ENCODE results near the gene LAMA5.

Gene LAMA5

DNA sequence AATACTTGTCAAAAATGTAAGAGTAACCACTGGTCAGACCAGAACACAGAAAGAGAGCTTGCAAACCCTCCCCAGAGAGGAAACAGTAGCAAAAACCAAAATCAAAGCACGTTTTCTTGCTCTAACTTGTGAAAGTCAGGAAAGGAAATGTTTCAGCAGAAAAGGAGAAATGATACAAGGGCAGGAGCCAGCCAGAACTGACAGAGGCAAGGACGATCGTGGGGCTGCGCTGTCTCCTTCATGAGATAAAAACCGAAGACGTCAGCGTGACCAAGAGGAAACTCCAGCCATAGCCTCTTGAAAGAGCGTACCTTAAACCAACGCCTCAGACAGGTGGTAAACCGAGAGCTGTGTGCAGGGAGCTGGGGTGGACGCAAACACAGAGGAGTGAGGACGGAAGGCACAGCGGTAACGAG, 27.5 kb downstream of the LAMA5 start:
- no peak for DNase-seq
- in situ Hi-C loops (cut with HindIII; ENCODE audit: low pct_ligation_motif_present, low pct_unique_long_range_greater_than_20kb, low sequenced_read_pairs), result no loop called here

DNA sequence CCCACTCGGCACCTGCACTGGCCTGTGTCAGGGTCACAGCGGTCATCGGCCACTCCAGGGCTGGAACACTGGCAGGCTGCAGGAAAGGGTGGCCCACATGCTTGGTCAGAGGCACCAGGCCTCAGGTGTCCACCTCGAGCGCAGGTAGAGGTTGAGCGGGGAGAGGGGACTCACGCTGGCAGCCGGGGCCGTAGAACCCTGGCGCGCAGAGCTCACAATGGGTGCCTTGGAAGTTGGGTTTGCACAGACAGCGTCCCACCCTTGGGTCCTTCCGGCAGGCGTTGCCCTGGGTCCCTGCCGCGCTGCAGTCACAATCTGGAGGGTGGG, 28.9 kb downstream of the LAMA5 start:
- in situ Hi-C loops (cut with HindIII; ENCODE audit: low pct_ligation_motif_present, low pct_unique_long_range_greater_than_20kb, low sequenced_read_pairs), result no loop called here
- DNase-seq, result no peak

DNA sequence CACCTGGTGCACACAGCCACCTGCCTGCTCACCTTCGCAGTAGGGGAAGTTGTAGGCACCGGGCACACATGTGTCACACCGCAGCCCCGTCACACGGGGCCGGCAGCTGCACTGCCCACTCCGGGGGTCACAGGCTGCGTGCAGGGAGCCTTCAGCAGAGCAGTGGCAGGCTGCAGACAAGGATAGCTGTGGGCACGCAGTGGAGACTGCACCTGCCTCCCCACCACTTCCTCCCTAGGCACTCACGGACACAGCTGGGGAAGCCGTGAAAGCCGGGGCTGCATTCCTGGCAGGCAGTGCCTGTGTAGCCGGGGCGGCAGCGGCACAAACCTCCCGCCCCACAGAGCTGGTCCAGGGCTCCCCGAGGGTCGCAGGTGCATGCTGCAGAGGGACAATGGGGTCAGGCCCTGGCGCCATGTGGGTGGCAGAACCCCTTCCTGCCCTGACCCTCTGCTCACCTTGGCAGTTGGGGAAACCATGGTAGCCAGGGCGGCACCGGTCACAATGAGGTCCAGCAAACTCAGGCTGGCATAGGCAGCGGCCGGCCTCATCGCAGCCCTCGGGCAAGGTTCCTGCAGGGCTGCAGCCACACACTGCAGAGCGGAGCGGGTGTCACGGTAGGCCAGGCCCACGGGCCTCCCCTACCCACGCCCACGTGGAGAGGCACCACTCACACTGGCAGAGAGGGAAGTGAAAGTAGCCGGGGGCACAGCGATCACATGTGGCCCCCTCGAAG, 29.4 kb downstream of the LAMA5 start:
- in situ Hi-C loops (cut with HindIII; ENCODE audit: low pct_ligation_motif_present, low pct_unique_long_range_greater_than_20kb, low sequenced_read_pairs), result no loop called here

GRCh38 chr20:62336775-62337557, 30.1 kb downstream of the LAMA5 start:
- no peak for DNase-seq
- in situ Hi-C loops (cut with HindIII; ENCODE audit: low pct_ligation_motif_present, low pct_unique_long_range_greater_than_20kb, low sequenced_read_pairs), result no loop called here

More for the DNA sequence above, 29.4 kb downstream of the LAMA5 start:
- DNase-seq, result no peak

DNA sequence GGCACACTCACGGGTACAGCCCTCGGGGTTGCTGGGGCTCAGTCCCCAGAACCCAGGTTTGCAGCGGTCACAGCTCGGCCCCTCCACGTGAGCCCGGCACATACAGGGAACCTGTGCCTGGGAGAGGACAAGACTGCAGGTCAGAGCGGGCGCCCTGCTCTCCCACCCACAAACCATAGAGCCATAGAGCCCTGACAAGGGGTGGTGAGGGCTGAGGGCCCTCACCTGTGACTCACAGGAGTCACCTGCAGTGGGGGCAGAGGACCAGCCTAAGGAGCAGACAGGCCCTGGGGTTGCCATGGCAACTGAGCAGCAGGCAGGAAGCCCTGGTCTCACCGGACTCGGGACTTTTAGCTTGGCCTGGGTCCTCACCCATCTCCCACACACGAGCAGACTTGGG, 30.8 kb downstream of the LAMA5 start:
- in situ Hi-C loops (cut with HindIII; ENCODE audit: low pct_ligation_motif_present, low pct_unique_long_range_greater_than_20kb, low sequenced_read_pairs), result no loop called here
- DNase-seq, result no peak

DNA sequence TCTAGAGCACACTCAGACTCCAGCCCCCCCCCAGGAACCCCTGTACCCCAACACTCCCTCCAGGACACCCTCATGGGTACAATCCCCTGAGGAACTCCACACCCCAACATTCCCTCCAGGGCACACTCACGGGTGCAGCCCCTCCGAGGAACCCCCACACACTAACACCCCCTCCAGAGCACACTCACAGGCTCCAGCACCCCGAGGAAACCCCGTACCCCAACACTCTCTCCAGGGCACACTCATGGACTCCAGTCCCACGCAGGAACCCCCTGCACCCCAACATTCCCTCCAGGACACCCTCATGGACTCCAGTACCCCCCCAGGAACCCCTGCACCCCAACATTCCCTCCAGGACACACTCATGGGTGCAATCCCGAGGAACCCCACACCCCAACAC, 31.6 kb downstream of the LAMA5 start:
- in situ Hi-C loops (cut with HindIII; ENCODE audit: low pct_ligation_motif_present, low pct_unique_long_range_greater_than_20kb, low sequenced_read_pairs), result no loop called here

DNA sequence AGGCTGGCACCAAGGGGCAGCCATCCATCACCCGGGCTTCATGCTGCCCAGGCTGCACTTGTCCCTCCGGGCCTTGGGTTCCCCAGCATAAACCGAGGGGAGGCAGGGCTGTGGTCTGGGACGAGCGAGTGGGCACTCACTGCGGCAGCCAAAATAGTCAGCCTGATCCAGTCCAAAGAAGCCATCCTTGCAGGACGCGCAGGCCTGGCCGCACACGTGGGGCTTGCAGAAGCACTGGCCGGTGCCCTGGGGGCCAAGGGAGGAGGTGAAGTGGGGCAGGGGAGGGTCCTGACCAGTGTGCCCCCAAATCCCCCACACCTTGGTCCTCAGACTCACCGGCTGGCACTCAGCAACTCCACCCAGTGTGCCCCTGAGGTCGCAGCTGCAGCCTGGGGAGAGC, 32.2 kb downstream of the LAMA5 start:
- in situ Hi-C loops (cut with HindIII; ENCODE audit: low pct_ligation_motif_present, low pct_unique_long_range_greater_than_20kb, low sequenced_read_pairs), result no loop called here
- DNase-seq, result no peak

More for the DNA sequence above, 31.6 kb downstream of the LAMA5 start:
- DNase-seq, result no peak

- no peak for DNase-seq
- in situ Hi-C loops (cut with HindIII; ENCODE audit: low pct_ligation_motif_present, low pct_unique_long_range_greater_than_20kb, low sequenced_read_pairs), result no loop called here
These were observed 33.1 kb downstream of the LAMA5 start for GRCh38 chr20:62333820-62334595.

- in situ Hi-C loops (cut with HindIII; ENCODE audit: low pct_ligation_motif_present, low pct_unique_long_range_greater_than_20kb, low sequenced_read_pairs), result no loop called here
- no peak for DNase-seq
These were observed 33.9 kb downstream of the LAMA5 start for GRCh38 chr20:62332989-62333819.

- DNase-seq, result no peak
- in situ Hi-C loops (cut with HindIII; ENCODE audit: low pct_ligation_motif_present, low pct_unique_long_range_greater_than_20kb, low sequenced_read_pairs), result no loop called here
These were observed 34.7 kb downstream of the LAMA5 start for GRCh38 chr20:62332421-62332820.

DNA sequence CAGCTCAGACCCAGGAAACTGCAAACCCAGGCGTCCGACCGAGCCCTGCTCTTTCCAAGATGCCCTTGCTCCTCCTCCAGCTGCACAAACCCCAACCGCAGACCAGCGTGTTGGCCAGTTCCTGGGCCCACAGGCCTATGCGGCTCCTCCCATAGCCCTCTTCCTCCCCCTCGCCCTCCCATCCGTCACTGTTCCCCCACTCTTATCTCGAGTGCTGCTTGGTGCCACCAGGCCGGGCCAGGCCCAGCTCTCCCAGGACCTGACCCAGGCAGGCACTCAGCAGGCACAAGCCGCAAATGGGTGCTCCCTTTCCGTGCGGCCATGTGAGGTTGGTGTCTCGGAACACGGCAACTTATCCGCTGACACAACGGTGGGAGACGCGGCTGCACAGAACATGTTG, 35.8 kb downstream of the LAMA5 start:
- in situ Hi-C loops (cut with HindIII; ENCODE audit: low pct_ligation_motif_present, low pct_unique_long_range_greater_than_20kb, low sequenced_read_pairs), result no loop called here
- DNase-seq, result no peak

DNA sequence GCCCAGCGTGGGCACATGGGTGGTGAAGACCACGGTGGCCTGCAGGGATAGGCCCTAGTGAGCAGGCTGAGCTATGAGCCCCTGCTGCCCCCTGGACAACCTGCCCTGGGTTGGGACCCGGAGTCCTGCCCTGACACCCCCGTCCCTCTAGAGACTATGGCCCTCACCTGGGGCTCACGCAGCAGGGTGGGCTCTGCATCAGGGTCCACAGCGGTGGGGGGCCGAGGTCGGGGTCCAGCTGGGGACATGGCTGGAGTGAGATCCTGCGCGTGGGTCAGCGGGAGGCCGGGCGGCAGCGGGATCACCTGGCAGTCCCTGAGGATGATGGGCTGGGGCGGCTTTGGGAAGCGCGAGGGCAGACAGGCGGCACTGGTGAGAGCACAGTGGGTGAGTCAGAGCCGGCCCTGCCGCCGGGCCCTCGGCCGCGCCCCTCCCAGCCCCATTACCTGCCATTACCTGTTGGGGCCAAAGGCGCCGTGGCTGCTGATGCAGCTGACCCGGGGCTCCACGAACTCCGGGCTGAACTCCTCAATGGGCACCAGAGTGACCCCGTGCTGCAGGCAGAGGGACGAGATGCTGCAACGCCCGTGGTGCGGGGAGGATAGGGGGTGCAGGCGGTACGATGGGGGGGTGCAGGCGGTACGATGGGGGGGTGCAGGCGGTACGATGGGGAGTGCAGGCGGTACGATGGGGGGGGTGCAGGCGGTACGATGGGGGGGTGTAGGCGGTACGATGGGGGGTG, 36.4 kb downstream of the LAMA5 start:
- in situ Hi-C loops (cut with HindIII; ENCODE audit: low pct_ligation_motif_present, low pct_unique_long_range_greater_than_20kb, low sequenced_read_pairs), result no loop called here

DNA sequence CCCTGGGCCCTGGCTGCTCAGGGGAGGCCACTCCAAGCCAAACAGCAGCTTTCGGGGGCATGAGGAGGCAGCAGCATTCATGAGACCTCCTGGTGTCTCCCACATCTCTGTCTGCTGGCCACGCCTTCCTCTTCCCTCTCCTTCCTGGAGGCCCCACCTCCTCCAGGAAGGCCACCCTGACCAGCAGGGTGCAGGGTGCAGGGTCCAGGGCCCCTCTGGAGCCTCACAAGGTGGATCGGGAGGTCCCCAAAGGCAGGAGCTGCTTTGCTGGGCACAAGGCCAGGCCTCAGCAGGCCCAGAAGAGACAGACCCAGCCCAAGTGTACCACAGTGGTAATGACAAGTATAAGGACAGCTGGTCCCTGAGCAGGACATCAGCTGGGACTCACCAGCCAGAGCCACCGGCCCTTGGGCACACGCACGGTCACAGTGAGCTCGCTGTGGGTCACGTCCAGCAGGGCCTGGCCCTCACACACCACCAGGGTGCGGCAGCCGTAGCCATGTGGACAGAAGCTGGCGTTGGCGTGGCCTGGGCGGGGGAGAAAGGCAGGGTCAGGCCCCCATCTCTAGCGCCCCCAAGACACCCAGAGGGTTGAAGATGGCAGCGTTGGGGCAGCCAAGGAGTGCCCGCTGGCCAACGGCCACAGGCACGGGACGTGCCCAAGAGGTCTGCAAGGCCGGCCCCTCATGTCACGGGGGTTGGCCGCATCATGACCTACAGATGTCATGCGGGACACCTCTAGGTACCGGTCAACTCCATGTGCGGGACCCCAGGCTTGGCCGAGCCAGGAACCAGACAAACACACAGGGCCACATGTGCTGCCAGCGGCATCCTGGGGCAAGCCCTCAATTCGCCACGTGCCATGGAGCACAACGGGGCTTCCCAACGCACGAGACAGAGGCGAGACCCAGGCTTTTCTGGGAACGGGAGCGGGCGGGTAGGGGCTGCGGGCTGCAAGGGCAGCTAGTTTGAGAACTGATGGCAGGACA, 37.4 kb downstream of the LAMA5 start:
- DNase-seq, result no peak
- in situ Hi-C loops (cut with HindIII; ENCODE audit: low pct_ligation_motif_present, low pct_unique_long_range_greater_than_20kb, low sequenced_read_pairs), result no loop called here

More for the DNA sequence above, 36.4 kb downstream of the LAMA5 start:
- no peak for DNase-seq

GRCh38 chr20:62328684-62329388, 38.3 kb downstream of the LAMA5 start:
- in situ Hi-C loops (cut with HindIII; ENCODE audit: low pct_ligation_motif_present, low pct_unique_long_range_greater_than_20kb, low sequenced_read_pairs), result no loop called here

GRCh38 chr20:62327726-62328495, 39.2 kb downstream of the LAMA5 start:
- in situ Hi-C loops (cut with HindIII; ENCODE audit: low pct_ligation_motif_present, low pct_unique_long_range_greater_than_20kb, low sequenced_read_pairs), result no loop called here
- no peak for DNase-seq

More at GRCh38 chr20:62328684-62329388, 38.3 kb downstream of the LAMA5 start:
- no peak for DNase-seq
